OCI-LY1 (cell line): ENCODE results near the gene CACHD1.

Source experiments
- H2AFZ ChIP-seq: fragments of 200-600 bp; sonication (generic), shearing (Covaris generic); 2 replicates; pipeline ENCODE4 v1.6.0; 2014; ENCODE audit warnings: antibody characterized with exemption, mild to moderate bottlenecking, low read length
- H3F3A ChIP-seq: fragments of 200-600 bp; sonication (generic), shearing (Covaris generic); 2 replicates; pipeline ENCODE4 v1.6.0; 2014; ENCODE audit warnings: mild to moderate bottlenecking, antibody characterized with exemption, low read length, moderate library complexity; ENCODE audit not compliant: insufficient read depth
- H3K27ac ChIP-seq: fragments of 200-600 bp; sonication (generic); 2 replicates; pipeline ENCODE4 v1.5.1; 2014; ENCODE audit warnings: low read length, mixed run types, mild to moderate bottlenecking, low read depth; ENCODE audit not compliant: poor library complexity, severe bottlenecking
- H3K27me3 ChIP-seq: fragments of 200-600 bp; sonication (generic); 2 replicates; pipeline ENCODE4 v1.6.0; 2014; ENCODE audit warnings: antibody characterized with exemption, mild to moderate bottlenecking, low read length, moderate library complexity; ENCODE audit not compliant: insufficient read depth
- H3K36me3 ChIP-seq: fragments of 200-600 bp; sonication (generic); 2 replicates; pipeline ENCODE4 v1.6.1; 2014; ENCODE audit warnings: mild to moderate bottlenecking, antibody characterized with exemption, low read length, moderate library complexity, mixed read lengths; ENCODE audit not compliant: insufficient read depth
- H3K4me1 ChIP-seq: fragments of 200-600 bp; sonication (generic); 2 replicates; pipeline ENCODE4 v1.5.1; 2014; ENCODE audit warnings: mild to moderate bottlenecking, low read length, moderate library complexity; ENCODE audit not compliant: insufficient read depth, severe bottlenecking
- H3K4me2 ChIP-seq: fragments of 200-600 bp; sonication (generic), shearing (Covaris generic); 2 replicates; pipeline ENCODE4 v1.6.1; 2014; ENCODE audit warnings: low read length
- H3K4me3 ChIP-seq: fragments of 200-600 bp; sonication (generic); 2 replicates; pipeline ENCODE4 v1.5.1; 2014; ENCODE audit warnings: low read length, low read depth, mild to moderate bottlenecking, mixed read lengths; ENCODE audit not compliant: poor library complexity, severe bottlenecking
- H3K79me2 ChIP-seq: fragments of 200-600 bp; shearing (Covaris generic); 2 replicates; pipeline ENCODE4 v1.6.1; 2016; ENCODE audit warnings: mixed run types, low read length, mixed read lengths; ENCODE audit not compliant: insufficient read depth
- H3K9ac ChIP-seq: fragments of 200-600 bp; sonication (generic), shearing (Covaris generic); 2 replicates; pipeline ENCODE4 v1.6.1; 2014; ENCODE audit warnings: mild to moderate bottlenecking, low read length, mixed read lengths
- H3K9me2 ChIP-seq: fragments of 200-600 bp; sonication (generic), shearing (Covaris generic); 2 replicates; pipeline ENCODE4 v1.6.1; 2014; ENCODE audit warnings: low read depth, mild to moderate bottlenecking, low read length, mixed read lengths
- H3K9me3 ChIP-seq: fragments of 200-600 bp; shearing (Covaris generic); 2 replicates; pipeline ENCODE4 v1.6.1; 2014; ENCODE audit warnings: low read length, mixed read lengths
- H4K20me1 ChIP-seq: fragments of 200-600 bp; sonication (generic), shearing (Covaris generic); 2 replicates; pipeline ENCODE4 v1.6.0; 2016; ENCODE audit warnings: mild to moderate bottlenecking, low read length; ENCODE audit not compliant: insufficient read depth
- CTCF ChIP-seq: fragments of 200-600 bp; sonication (generic), shearing (Covaris generic); IDR thresholded peaks from 2 replicates; pipeline ENCODE4 v1.5.1; 2017; ENCODE audit warnings: mild to moderate bottlenecking, antibody characterized with exemption, low read length, moderate library complexity, mixed read lengths
- EZH2 ChIP-seq: fragments of 200-600 bp; sonication (generic), shearing (Covaris generic); IDR thresholded peaks from 2 replicates; pipeline ENCODE4 v1.8.0; 2017; ENCODE audit warnings: borderline replicate concordance, mixed run types, mild to moderate bottlenecking, antibody characterized with exemption, low read length, moderate library complexity, mixed read lengths

Gene CACHD1

GRCh38 chr1:64473367-64473766, 3.4 kb downstream of the CACHD1 start:
- no peaks in the 10 kb centered on the region for H3K4me1 ChIP-seq
- no peak overlapping the region for H3K4me2 ChIP-seq
- no peak for TF ChIP-seq EZH2
- no peak for TF ChIP-seq CTCF

DNA sequence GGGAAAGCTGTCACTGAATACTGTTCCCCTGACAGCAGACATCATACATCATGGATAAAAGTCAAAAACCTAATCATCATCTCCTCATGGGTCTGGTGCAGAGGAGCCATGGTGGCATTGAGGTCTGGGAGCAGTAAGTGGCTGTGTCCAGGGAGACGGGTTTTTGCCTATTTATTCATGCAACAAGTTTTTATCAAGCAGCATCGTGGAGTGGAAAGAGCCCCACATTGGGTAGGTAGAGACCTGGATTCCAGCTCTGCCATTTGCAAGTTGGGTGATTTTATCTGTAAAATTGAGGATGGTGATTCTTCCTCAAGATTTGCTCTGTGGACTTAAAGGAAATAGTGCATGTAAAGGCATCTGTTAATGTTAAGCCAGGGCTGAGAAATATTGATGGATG, 4.2 kb downstream of the CACHD1 start:
- Histone ChIP-seq H2AFZ (no peak overlapping the region), H3K9ac (no peak overlapping the region), H3K79me2 (no peaks in the 10 kb centered on the region), H3K4me3 (no peak overlapping the region), H3K9me2 (no peaks in the 10 kb centered on the region), H3K27ac (no peak overlapping the region), H3F3A (no peaks in the 10 kb centered on the region), H3K4me2 (no peak overlapping the region), H3K4me1 (no peaks in the 10 kb centered on the region), H3K36me3 (no peaks in the 10 kb centered on the region), H4K20me1 (no peaks in the 10 kb centered on the region), H3K9me3 (no peaks in the 10 kb centered on the region), H3K27me3 (no peaks in the 10 kb centered on the region)
- no peak for TF ChIP-seq EZH2
- TF ChIP-seq CTCF: no peak

More at GRCh38 chr1:64473367-64473766, 3.4 kb downstream of the CACHD1 start:
- Histone ChIP-seq H3K36me3 (no peaks in the 10 kb centered on the region), H3K27me3 (no peaks in the 10 kb centered on the region), H3K4me3 (no peak overlapping the region), H3F3A (no peaks in the 10 kb centered on the region), H3K9me3 (no peaks in the 10 kb centered on the region), H4K20me1 (no peaks in the 10 kb centered on the region), H3K9me2 (no peaks in the 10 kb centered on the region), H2AFZ (no peak overlapping the region), H3K27ac (no peak overlapping the region), H3K79me2 (no peaks in the 10 kb centered on the region), H3K9ac (no peak overlapping the region)

DNA sequence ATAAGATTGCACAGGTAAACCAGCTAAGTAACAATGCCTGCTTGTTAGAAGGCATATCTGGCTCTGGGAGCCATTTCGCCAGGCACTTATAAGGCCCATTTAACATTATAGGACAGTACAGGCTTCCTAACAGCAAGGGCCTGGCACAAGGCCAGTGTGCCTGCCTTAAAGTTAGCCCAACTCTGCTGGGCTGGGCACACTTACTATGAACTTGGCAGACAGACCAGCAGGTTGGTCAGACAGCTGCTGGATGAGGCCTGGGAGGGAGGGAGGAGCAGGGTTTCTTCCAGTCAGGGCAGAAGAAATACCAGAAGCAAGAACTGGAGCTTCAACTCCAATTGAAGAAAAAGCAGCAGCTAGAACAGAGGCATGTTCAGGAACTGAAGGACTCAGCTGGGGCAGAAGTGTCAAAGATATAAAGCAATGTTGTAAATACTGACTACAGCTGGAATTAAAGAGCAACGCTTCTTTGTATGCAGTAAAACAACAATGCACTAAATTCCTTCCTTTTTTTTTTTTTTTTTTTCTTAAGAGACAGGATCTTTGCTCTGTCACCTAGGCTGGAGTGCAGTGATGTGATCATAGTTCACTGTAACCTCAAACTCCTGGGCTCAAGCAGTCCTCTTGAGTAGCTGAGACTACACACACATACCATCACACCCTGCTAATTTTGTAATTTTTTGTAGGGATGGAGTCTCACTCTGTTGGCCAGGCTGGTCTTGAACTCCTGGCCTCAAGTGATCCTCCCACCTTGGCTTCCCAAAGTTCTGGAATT, 4.9 kb downstream of the CACHD1 start:
- Histone ChIP-seq H3K9ac (no peak overlapping the region), H3K4me2 (no peak overlapping the region)
- TF ChIP-seq EZH2: no peak
- TF ChIP-seq CTCF: no peak

More for the DNA sequence above, 4.9 kb downstream of the CACHD1 start:
- Histone ChIP-seq H3K4me1 (no peaks in the 10 kb centered on the region), H3K27me3 (no peaks in the 10 kb centered on the region), H3K27ac (no peak overlapping the region), H3K9me3 (no peaks in the 10 kb centered on the region), H4K20me1 (no peaks in the 10 kb centered on the region), H2AFZ (no peak overlapping the region), H3K79me2 (no peaks in the 10 kb centered on the region), H3K36me3 (no peaks in the 10 kb centered on the region), H3K9me2 (no peaks in the 10 kb centered on the region), H3F3A (no peaks in the 10 kb centered on the region), H3K4me3 (no peak overlapping the region)
